Lung (tissue), 12 donors: ENCODE results near the gene DGKA. TPM values are rescaled to one million over a fixed set of nuclear protein-coding genes. Genes with fewer than 3 reads are reported as not detected.

Experiments
- ATAC-seq: fragments of 200-7000 bp; cut with Tn5 transposase; one replicate; pipeline ENCODE4 v1.9.1; 2020; ENCODE audit warnings: moderate number of reproducible peaks; ENCODE audit not compliant: insufficient read depth, low FRiP score
- DNase-seq, 3 donors: peaks; one replicate each; pipeline ENCODE4 v3.0.0-alpha.2; 2013 to 2017
- H3K27ac ChIP-seq, 2 donors: one replicate each; pipeline ENCODE4 v1.5.1; 2013; ENCODE audit warnings: mild to moderate bottlenecking in 2 of 2, moderate library complexity in 2 of 2, control low read depth in 1 of 2, inconsistent platforms in 1 of 2, low read depth in 1 of 2, low read length in 1 of 2
- H3K27me3 ChIP-seq, 3 donors: one replicate each; pipeline ENCODE4 v1.5.1; 2013; ENCODE audit warnings: low read length in 2 of 3; ENCODE audit not compliant: control insufficient read depth in 3 of 3, insufficient read depth in 3 of 3
- H3K36me3 ChIP-seq, 4 donors: one replicate each; pipeline ENCODE4 v1.5.1; 2013; ENCODE audit warnings: low read length in 4 of 4, mild to moderate bottlenecking in 1 of 4, moderate library complexity in 1 of 4; ENCODE audit not compliant: control insufficient read depth in 4 of 4, insufficient read depth in 4 of 4
- H3K4me1 ChIP-seq, 5 donors: one replicate each; pipeline ENCODE4 v1.5.1; 2013; ENCODE audit warnings: low read length in 5 of 5, mild to moderate bottlenecking in 2 of 5, moderate library complexity in 1 of 5; ENCODE audit not compliant: control insufficient read depth in 5 of 5, insufficient read depth in 5 of 5
- H3K4me3 ChIP-seq: one replicate; pipeline ENCODE4 v1.5.1; 2013; ENCODE audit warnings: mild to moderate bottlenecking, control low read depth, moderate library complexity
- H3K9ac ChIP-seq, 2 donors: one replicate each; pipeline ENCODE4 v1.5.1; 2013; ENCODE audit warnings: low read length in 2 of 2, control low read depth in 1 of 2; ENCODE audit not compliant: insufficient read depth in 1 of 2
- H3K9me3 ChIP-seq, 4 donors: one replicate each; pipeline ENCODE4 v1.5.1; 2013; ENCODE audit warnings: low read length in 3 of 4, mild to moderate bottlenecking in 1 of 4, moderate library complexity in 1 of 4; ENCODE audit not compliant: control insufficient read depth in 4 of 4, insufficient read depth in 3 of 4
- CTCF ChIP-seq: IDR thresholded peaks from 2 replicates; pipeline ENCODE4 v1.5.1; 2012; ENCODE audit warnings: mild to moderate bottlenecking; ENCODE audit errors: control extremely low read depth, extremely low read depth
- WGBS, 2 donors: extraction: QIAGEN DNeasy Blood & Tissue Kit; methylation state at CpG; one replicate each; pipeline ENCODE4 v1.1.7; 2013; 5-methylcytosine and 5-hydroxymethylcytosine counted together
- polyA plus RNA-seq, 2 donors: library from polyadenylated mRNA; stranded (reverse); fragments of 200-250 nt; gene quantifications; one replicate each; pipeline ENCODE4 v1.2.1, GENCODE V29; 2013
- total RNA-seq, 2 donors: library from RNA; depleted of rRNA in 1 of 2; stranded (reverse); fragments of >200 nt in 1 of 2; gene quantifications; one replicate each; pipeline ENCODE4 v1.2.1, GENCODE V29; 2014 to 2021
- donor health status: control.
- donor health status: control.
- donor health status: Bipolar disorder and iron deficiency.
- donor health status: healthy.
- donor health status: DM: yes; HTN: yes; CAD: no.

Gene DGKA
- total and polyA plus RNA-seq, 4 donors, result 19.3 to 41.1 (median 30.8) TPM

GRCh38 chr12:55965941-55966407 is 35.0 kb downstream of the DGKA start, which contains the start of gene PMEL:
Gene PMEL (minus strand): TSS chr12:55966042. CDS start chr12:55966011, 31 bp downstream.
- Histone ChIP-seq H3K4me1 (peaks cover 3 to 20% (median 4%) of the 10 kb centered on the region in 5 donors), H3K27me3 (no peaks in the 10 kb centered on the region), H3K9me3 (no peaks in the 10 kb centered on the region), H3K27ac (peak within 1 kb of the TSS; percentile 65 to 93), H3K4me3 (peak within 1 kb of the TSS; percentile 88), H3K9ac (peak within 1 kb of the TSS; percentile 66 to 85), H3K36me3 (peaks cover 0 to 9% (median 1%) of the 10 kb centered on the region in 4 donors)
- no peak for TF ChIP-seq CTCF
- DNase-seq (no peak), ATAC-seq (no peak)
- 3 to 8% methylated on average over 4 of the region's 4 CpGs for WGBS, 2 donors

GRCh38 chr12:55966408-55967281 is 35.7 kb downstream of the DGKA start, which contains the start of gene CDK2:
Gene CDK2 (plus strand): TSS chr12:55966830. CDS start chr12:55967009, 179 bp downstream.
- Histone ChIP-seq H3K27ac (peak within 1 kb of the TSS; percentile 65 to 93), H3K9me3 (no peaks in the 10 kb centered on the region), H3K27me3 (no peaks in the 10 kb centered on the region), H3K4me3 (peak within 1 kb of the TSS; percentile 88), H3K9ac (peak within 1 kb of the TSS; percentile 66 to 85), H3K4me1 (peaks cover 3 to 20% (median 4%) of the 10 kb centered on the region in 5 donors), H3K36me3 (peaks cover 0 to 12% (median 1%) of the 10 kb centered on the region in 4 donors)
- WGBS, 2 donors, result 0% methylated on average over 45 of the region's 45 CpGs
- peak; percentile 93 to 94 (median 93) for DNase-seq
- no peak for TF ChIP-seq CTCF
- peak; percentile 98 for ATAC-seq

GRCh38 chr12:55969356-55969755 is 38.4 kb downstream of the DGKA start:
- H3K9me3 ChIP-seq, result no peaks in the 10 kb centered on the region
- H3K4me3 ChIP-seq, result no peak overlapping the region
- no peak overlapping the region for H3K9ac ChIP-seq
- no peaks in the 10 kb centered on the region for H3K27me3 ChIP-seq
- H3K27ac ChIP-seq, result no peak overlapping the region
- peaks cover 3 to 33% (median 6%) of the 10 kb centered on the region in 5 donors for H3K4me1 ChIP-seq
- no peak for TF ChIP-seq CTCF
- H3K36me3 ChIP-seq, result peaks cover 0 to 16% (median 4%) of the 10 kb centered on the region in 4 donors
- ATAC-seq (no peak), DNase-seq (peak in 1 of 3 donors; percentile 27)
- WGBS, 2 donors, result 83 to 98% methylated on average over 4 of the region's 4 CpGs
